Muscle layer of colon (tissue), 2 donors: ENCODE data around the gene PCGF1.

Source experiments
- H3K27ac ChIP-seq: one replicate; pipeline ENCODE4 v1.7.0; 2013; ENCODE audit warnings: low read depth, mild to moderate bottlenecking, low read length, moderate library complexity
- H3K27me3 ChIP-seq, 2 donors: one replicate each; pipeline ENCODE4 v1.7.0; 2013; ENCODE audit warnings: low read length in 2 of 2, mild to moderate bottlenecking in 2 of 2; ENCODE audit not compliant: insufficient read depth in 2 of 2, control insufficient read depth in 1 of 2
- H3K36me3 ChIP-seq: one replicate; pipeline ENCODE4 v1.7.0; 2013; ENCODE audit warnings: mild to moderate bottlenecking, low read length; ENCODE audit not compliant: insufficient read depth
- H3K4me1 ChIP-seq: one replicate; pipeline ENCODE4 v1.7.0; 2013; ENCODE audit warnings: mild to moderate bottlenecking, low read length; ENCODE audit not compliant: insufficient read depth
- H3K4me3 ChIP-seq, 2 donors: one replicate each; pipeline ENCODE4 v1.7.0; 2013; ENCODE audit warnings: low read length in 2 of 2, low read depth in 1 of 2, mild to moderate bottlenecking in 1 of 2, moderate library complexity in 1 of 2
- H3K9ac ChIP-seq: one replicate; pipeline ENCODE4 v1.7.0; 2013; ENCODE audit warnings: low read length
- H3K9me3 ChIP-seq: one replicate; pipeline ENCODE4 v1.7.0; 2013; ENCODE audit warnings: mild to moderate bottlenecking, low read length
- donor health status: abdominal sarcoma.
- donor health status: Adenocarcinoma of cecum.

The PCGF1 gene

GRCh38 chr2:74524955-74525716, 17.6 kb upstream of the PCGF1 start:
- H3K4me1 ChIP-seq: peaks cover 15% of the 10 kb centered on the region
- peaks cover 30% of the 10 kb centered on the region for H3K36me3 ChIP-seq
- no peaks in the 10 kb centered on the region for H3K27me3 ChIP-seq
- H3K27ac ChIP-seq: no peak overlapping the region
- no peak overlapping the region for H3K9ac ChIP-seq
- H3K4me3 ChIP-seq: no peak overlapping the region
- no peaks in the 10 kb centered on the region for H3K9me3 ChIP-seq

GRCh38 chr2:74524005-74524404, 16.5 kb upstream of the PCGF1 start:
- Histone ChIP-seq H3K4me3 (no peak overlapping the region), H3K27ac (no peak overlapping the region), H3K9ac (no peak overlapping the region), H3K4me1 (peaks cover 14% of the 10 kb centered on the region), H3K9me3 (no peaks in the 10 kb centered on the region), H3K27me3 (peaks cover 0 to 9% of the 10 kb centered on the region in 2 donors), H3K36me3 (peaks cover 30% of the 10 kb centered on the region)

- H3K27ac ChIP-seq: no peak overlapping the region
- H3K36me3 ChIP-seq: peaks cover 21% of the 10 kb centered on the region
- peaks cover 15 to 21% of the 10 kb centered on the region in 2 donors for H3K27me3 ChIP-seq
- H3K9ac ChIP-seq: no peak overlapping the region
- no peak overlapping the region for H3K4me3 ChIP-seq
- no peaks in the 10 kb centered on the region for H3K9me3 ChIP-seq
- no peaks in the 10 kb centered on the region for H3K4me1 ChIP-seq
These were observed 15.0 kb upstream of the PCGF1 start for GRCh38 chr2:74522516-74522915.

GRCh38 chr2:74516650-74517049, 9.2 kb upstream of the PCGF1 start:
- Histone ChIP-seq H3K9ac (no peak overlapping the region), H3K4me3 (no peak overlapping the region), H3K27me3 (peaks cover 63 to 80% of the 10 kb centered on the region in 2 donors)

GRCh38 chr2:74515981-74516633, 8.6 kb upstream of the PCGF1 start:
- Histone ChIP-seq H3K4me3 (no peak overlapping the region), H3K27me3 (peaks cover 65 to 83% of the 10 kb centered on the region in 2 donors), H3K27ac (no peak overlapping the region), H3K36me3 (no peaks in the 10 kb centered on the region), H3K4me1 (peaks cover 6% of the 10 kb centered on the region), H3K9ac (no peak overlapping the region), H3K9me3 (no peaks in the 10 kb centered on the region)

More at GRCh38 chr2:74516650-74517049, 9.2 kb upstream of the PCGF1 start:
- H3K27ac ChIP-seq: no peak overlapping the region
- peaks cover 6% of the 10 kb centered on the region for H3K4me1 ChIP-seq
- H3K9me3 ChIP-seq: no peaks in the 10 kb centered on the region
- no peaks in the 10 kb centered on the region for H3K36me3 ChIP-seq

- Histone ChIP-seq H3K27ac (no peak overlapping the region), H3K9ac (no peak overlapping the region), H3K27me3 (peaks cover 65 to 90% of the 10 kb centered on the region in 2 donors), H3K36me3 (no peaks in the 10 kb centered on the region), H3K9me3 (no peaks in the 10 kb centered on the region), H3K4me3 (no peak overlapping the region), H3K4me1 (peaks cover 6% of the 10 kb centered on the region)
These were observed 7.9 kb upstream of the PCGF1 start for GRCh38 chr2:74515271-74515980.

- no peaks in the 10 kb centered on the region for H3K9me3 ChIP-seq
- no peak within 1 kb of the TSS for H3K4me3 ChIP-seq
- H3K9ac ChIP-seq: no peak within 1 kb of the TSS
- H3K4me1 ChIP-seq: peaks cover 6% of the 10 kb centered on the region
- peaks cover 65 to 94% of the 10 kb centered on the region in 2 donors for H3K27me3 ChIP-seq
- H3K27ac ChIP-seq: no peak within 1 kb of the TSS
- H3K36me3 ChIP-seq: no peaks in the 10 kb centered on the region
These were observed 7.1 kb upstream of the PCGF1 start, which contains the start of gene TLX2 for GRCh38 chr2:74514368-74515270. Gene TLX2, plus strand, starts transcription at chr2:74514450. Its CDS starts 357 bp downstream, at chr2:74514807.

GRCh38 chr2:74513605-74514367, 6.3 kb upstream of the PCGF1 start:
- Histone ChIP-seq H3K36me3 (no peaks in the 10 kb centered on the region), H3K9me3 (no peaks in the 10 kb centered on the region), H3K4me3 (no peak overlapping the region), H3K27ac (no peak overlapping the region), H3K27me3 (peaks cover 63 to 85% of the 10 kb centered on the region in 2 donors), H3K4me1 (peaks cover 6% of the 10 kb centered on the region), H3K9ac (no peak overlapping the region)

GRCh38 chr2:74512744-74513604, 5.5 kb upstream of the PCGF1 start:
- Histone ChIP-seq H3K4me1 (peaks cover 10% of the 10 kb centered on the region), H3K9me3 (no peaks in the 10 kb centered on the region), H3K36me3 (no peaks in the 10 kb centered on the region), H3K27ac (no peak overlapping the region), H3K9ac (no peak overlapping the region), H3K4me3 (no peak overlapping the region), H3K27me3 (peaks cover 55 to 80% of the 10 kb centered on the region in 2 donors)
